CD14-positive monocyte (primary cell): ENCODE data around the gene ADAM8. TPM values are rescaled to one million over a fixed set of nuclear protein-coding genes. Genes with fewer than 3 reads are reported as not detected.

Source experiments
- DNase-seq, 3 donors: peaks; one replicate each; pipeline ENCODE4 v3.0.0-alpha.2; 2011 to 2022
- H2AFZ ChIP-seq: 2 replicates; pipeline ENCODE4 v1.6.0; 2012; ENCODE audit warnings: mild to moderate bottlenecking, low read depth, low read length, inconsistent platforms; ENCODE audit not compliant: insufficient read depth, poor library complexity, severe bottlenecking
- H3K27ac ChIP-seq, 2 donors: 1 replicate in 1 of 2; 2 replicates in 1 of 2; pipeline ENCODE4 v1.5.1; 2012 to 2013; ENCODE audit warnings: low read length in 2 of 2, control low read depth in 1 of 2, inconsistent platforms in 1 of 2, low read depth in 1 of 2, mild to moderate bottlenecking in 1 of 2
- H3K27me3 ChIP-seq, 2 donors: one replicate each; pipeline versions ENCODE4 v1.6.0 to v1.6.1; 2011 to 2013; ENCODE audit warnings: low read length in 2 of 2; ENCODE audit not compliant: control insufficient read depth in 2 of 2, insufficient read depth in 2 of 2
- H3K36me3 ChIP-seq, 2 donors: replicated peaks in 1 of 2; 1 replicate in 1 of 2; 2 replicates in 1 of 2; pipeline versions ENCODE4 v1.5.1 to v1.6.1; 2012 to 2013; ENCODE audit warnings: low read length in 2 of 2, control low read depth in 1 of 2, inconsistent platforms in 1 of 2, mild to moderate bottlenecking in 1 of 2; ENCODE audit not compliant: insufficient read depth in 2 of 2, control insufficient read depth in 1 of 2
- H3K4me1 ChIP-seq, 2 donors: 1 replicate in 1 of 2; 2 replicates in 1 of 2; pipeline versions ENCODE4 v1.5.1 to v1.6.1; 2012 to 2013; ENCODE audit warnings: low read length in 2 of 2, control low read depth in 1 of 2, inconsistent platforms in 1 of 2, mild to moderate bottlenecking in 1 of 2, moderate library complexity in 1 of 2; ENCODE audit not compliant: insufficient read depth in 2 of 2, control insufficient read depth in 1 of 2
- H3K4me2 ChIP-seq: replicated peaks from 2 replicates; pipeline ENCODE3; 2012; ENCODE audit warnings: low read length, moderate library complexity, mild to moderate bottlenecking; ENCODE audit not compliant: poor library complexity, severe bottlenecking; ENCODE audit errors: extremely low read depth
- H3K4me3 ChIP-seq, 3 experiments: fragments of 200-600 bp in 1 of 3; sonication (generic) in 1 of 3; replicated peaks in 1 of 3; 1 replicate in 2 of 3; 2 replicates in 1 of 3; pipeline ENCODE4 v1.5.1; 2011 to 2013; ENCODE audit warnings: low read length in 3 of 3, mild to moderate bottlenecking in 3 of 3, control low read depth in 2 of 3, low read depth in 2 of 3, inconsistent platforms in 1 of 3, moderate library complexity in 1 of 3
- H3K79me2 ChIP-seq: 2 replicates; pipeline ENCODE4 v1.6.0; 2012; ENCODE audit warnings: mild to moderate bottlenecking, control low read depth, inconsistent platforms, low read length, moderate library complexity; ENCODE audit not compliant: insufficient read depth
- H3K9ac ChIP-seq: 2 replicates; pipeline ENCODE4 v1.6.0; 2017; ENCODE audit warnings: low read length, mild to moderate bottlenecking; ENCODE audit not compliant: insufficient read depth, poor library complexity, severe bottlenecking
- H3K9me3 ChIP-seq, 2 donors: replicated peaks in 1 of 2; 1 replicate in 1 of 2; 2 replicates in 1 of 2; pipeline versions ENCODE4 v1.5.1 to v1.6.1; 2012 to 2013; ENCODE audit warnings: low read length in 2 of 2, control low read depth in 1 of 2; ENCODE audit not compliant: control insufficient read depth in 1 of 2, insufficient read depth in 1 of 2
- H4K20me1 ChIP-seq: 2 replicates; pipeline ENCODE4 v1.6.0; 2012; ENCODE audit warnings: mild to moderate bottlenecking, low read length, control low read depth, moderate library complexity; ENCODE audit not compliant: insufficient read depth
- H3K27ac Mint-ChIP-seq, 7 donors: one replicate each; pipeline ENCODE4 v1.8.0; 2020; ENCODE audit warnings: mild to moderate bottlenecking in 7 of 7, mixed read lengths in 7 of 7, moderate library complexity in 6 of 7, inconsistent platforms in 2 of 7
- H3K27me3 Mint-ChIP-seq, 3 donors: one replicate each; pipeline ENCODE4 v1.8.0; 2021 to 2022; ENCODE audit warnings: low read depth in 3 of 3, mild to moderate bottlenecking in 3 of 3, mixed read lengths in 3 of 3, moderate library complexity in 3 of 3, inconsistent platforms in 1 of 3
- H3K36me3 Mint-ChIP-seq, 2 donors: one replicate each; pipeline ENCODE4 v1.8.0; 2020; ENCODE audit warnings: mixed read lengths in 2 of 2, inconsistent platforms in 1 of 2, mild to moderate bottlenecking in 1 of 2
- H3K4me1 Mint-ChIP-seq: one replicate; pipeline ENCODE4 v1.8.0; 2020; ENCODE audit warnings: mild to moderate bottlenecking, mixed read lengths
- H3K4me3 Mint-ChIP-seq, 2 donors: one replicate each; pipeline ENCODE4 v1.8.0; 2020; ENCODE audit warnings: mild to moderate bottlenecking in 2 of 2, mixed read lengths in 2 of 2, moderate library complexity in 1 of 2
- H3K9me3 Mint-ChIP-seq, 7 donors: one replicate each; pipeline ENCODE4 v1.8.0; 2020 to 2022; ENCODE audit warnings: mixed read lengths in 7 of 7, mild to moderate bottlenecking in 6 of 7, moderate library complexity in 6 of 7, inconsistent platforms in 2 of 7
- CTCF ChIP-seq: fragments of 200-600 bp; IDR thresholded peaks from one replicate; pipeline ENCODE4 v1.8.0; 2022; ENCODE audit warnings: antibody characterized with exemption, mild to moderate bottlenecking
- WGBS: methylation state at CpG from one replicate; pipeline ENCODE4 v1.1.5; 2013; ENCODE audit warnings: missing lambda C conversion rate; ENCODE audit not compliant: insufficient coverage; 5-methylcytosine and 5-hydroxymethylcytosine counted together
- intact Hi-C, 2 donors: fragments of 100-400 bp; cut with micrococcal nuclease; formaldehyde crosslinking; loops; one replicate each; pipeline versions ENCODE4 v1.15.0 to v1.15.1; 2023
- polyA plus RNA-seq, 3 donors: library from polyadenylated mRNA; depleted of rRNA in 1 of 3; unstranded in 2 of 3; stranded (reverse) in 1 of 3; fragments of 300-500 nt in 2 of 3; fragments of >200 nt in 1 of 3; fragmentation: Illumina TruSeq in 2 of 3; gene quantifications; 1 replicate in 2 of 3; 2 replicates in 1 of 3; pipeline ENCODE4 v1.2.3, GENCODE V29; 2012 to 2021

The ADAM8 gene
- polyA plus RNA-seq, 3 donors: 32.7 to 228 (median 72.8) TPM

GRCh38 chr10:133281084-133281483 is 4.4 kb upstream of the ADAM8 start:
- H3K4me1 Mint-ChIP-seq: peaks cover 42% of the 10 kb centered on the region
- DNase-seq: no peak

DNA sequence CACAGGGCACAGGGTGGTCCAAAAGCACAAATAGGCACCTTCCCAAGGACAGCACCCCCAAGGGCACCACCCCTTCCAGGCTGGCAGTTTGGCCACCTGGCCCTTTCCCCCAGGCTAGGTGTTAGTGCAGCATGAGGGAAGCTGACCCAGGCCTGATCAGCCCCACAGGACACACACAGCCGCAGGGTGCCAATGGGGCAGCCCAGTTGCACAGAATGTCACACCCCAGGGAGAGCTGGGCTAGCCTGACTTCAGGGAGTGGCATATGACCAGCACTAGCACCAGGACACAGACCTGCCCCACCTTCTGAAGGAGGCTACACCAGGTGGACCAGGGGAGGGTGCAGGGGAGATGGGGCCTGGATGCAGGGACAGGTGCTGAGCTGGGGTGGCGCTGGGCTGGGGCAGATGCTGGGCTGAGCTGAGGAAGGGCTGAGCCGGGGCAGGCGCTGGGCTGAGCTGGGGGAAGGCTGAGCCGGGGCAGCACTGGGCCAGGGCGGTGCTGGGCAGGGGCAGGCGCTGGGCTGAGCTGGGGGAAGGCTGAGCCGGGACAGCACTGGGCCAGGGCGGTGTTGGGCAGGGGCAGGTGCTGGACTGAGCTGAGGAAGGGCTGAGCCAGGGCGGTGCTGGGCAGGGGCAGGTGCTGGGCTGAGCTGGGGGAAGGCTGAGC is 3.9 kb upstream of the ADAM8 start:
- Histone ChIP-seq H3K9ac (peak overlapping the region; percentile 97), H3K4me1 (peaks cover 56 to 61% of the 10 kb centered on the region in 2 donors), H4K20me1 (peaks cover 11% of the 10 kb centered on the region), H2AFZ (no peak overlapping the region), H3K36me3 (peaks cover 44 to 51% of the 10 kb centered on the region in 2 donors), H3K4me3 (peak overlapping the region in 1 of 3 experiments; percentile 94), H3K9me3 (no peaks in the 10 kb centered on the region), H3K79me2 (peaks cover 16% of the 10 kb centered on the region), H3K27me3 (no peaks in the 10 kb centered on the region), H3K4me2 (peak overlapping the region; percentile 99), H3K27ac (peak overlapping the region; percentile 96 to 99)
- Mint-ChIP-seq H3K4me1 (peaks cover 48% of the 10 kb centered on the region), H3K27me3 (peaks cover 0 to 8% (median 2%) of the 10 kb centered on the region in 3 donors), H3K4me3 (peak overlapping the region in 1 of 2 donors; percentile 39), H3K9me3 (peaks cover 0 to 2% (median 0%) of the 10 kb centered on the region in 7 donors), H3K27ac (peak overlapping the region; percentile 99 to 100 (median 100)), H3K36me3 (peaks cover 52 to 57% of the 10 kb centered on the region in 2 donors)
- intact Hi-C loops: no loop called here
- DNase-seq: no peak
- WGBS: 91% methylated on average over 10 of the region's 10 CpGs
- TF ChIP-seq CTCF: no peak

More at GRCh38 chr10:133281084-133281483, 4.4 kb upstream of the ADAM8 start:
- Histone ChIP-seq H2AFZ (no peak overlapping the region), H3K79me2 (peaks cover 11% of the 10 kb centered on the region), H3K9me3 (no peaks in the 10 kb centered on the region), H4K20me1 (peaks cover 13% of the 10 kb centered on the region), H3K4me1 (peaks cover 50 to 56% of the 10 kb centered on the region in 2 donors), H3K4me3 (no peak overlapping the region), H3K36me3 (peaks cover 50 to 56% of the 10 kb centered on the region in 2 donors), H3K27ac (peak overlapping the region in 1 of 2 donors; percentile 99), H3K27me3 (no peaks in the 10 kb centered on the region), H3K4me2 (no peak overlapping the region), H3K9ac (no peak overlapping the region)
- Mint-ChIP-seq H3K27me3 (peaks cover 0 to 4% (median 1%) of the 10 kb centered on the region in 3 donors), H3K4me3 (no peak overlapping the region), H3K9me3 (no peaks in the 10 kb centered on the region), H3K27ac (peak overlapping the region in 3 of 7 donors; percentile 40 to 100 (median 41)), H3K36me3 (peaks cover 53 to 63% of the 10 kb centered on the region in 2 donors)
- intact Hi-C loops: no loop called here
- no peak for TF ChIP-seq CTCF
- 95% methylated on average over 8 of the region's 15 CpGs for WGBS
